COR-L47 (cell line): ENCODE data around the gene VRTN.
"Not testable (repeated sequence)": the region's sequence is repeated elsewhere in the genome, so short reads cannot be mapped to it uniquely, and the experiment has no call there.

Source experiments
- DNase-seq: peaks from one replicate; lab custom pipeline; 2025; lab: John Stamatoyannopoulos, UW

VRTN gene, protein sequence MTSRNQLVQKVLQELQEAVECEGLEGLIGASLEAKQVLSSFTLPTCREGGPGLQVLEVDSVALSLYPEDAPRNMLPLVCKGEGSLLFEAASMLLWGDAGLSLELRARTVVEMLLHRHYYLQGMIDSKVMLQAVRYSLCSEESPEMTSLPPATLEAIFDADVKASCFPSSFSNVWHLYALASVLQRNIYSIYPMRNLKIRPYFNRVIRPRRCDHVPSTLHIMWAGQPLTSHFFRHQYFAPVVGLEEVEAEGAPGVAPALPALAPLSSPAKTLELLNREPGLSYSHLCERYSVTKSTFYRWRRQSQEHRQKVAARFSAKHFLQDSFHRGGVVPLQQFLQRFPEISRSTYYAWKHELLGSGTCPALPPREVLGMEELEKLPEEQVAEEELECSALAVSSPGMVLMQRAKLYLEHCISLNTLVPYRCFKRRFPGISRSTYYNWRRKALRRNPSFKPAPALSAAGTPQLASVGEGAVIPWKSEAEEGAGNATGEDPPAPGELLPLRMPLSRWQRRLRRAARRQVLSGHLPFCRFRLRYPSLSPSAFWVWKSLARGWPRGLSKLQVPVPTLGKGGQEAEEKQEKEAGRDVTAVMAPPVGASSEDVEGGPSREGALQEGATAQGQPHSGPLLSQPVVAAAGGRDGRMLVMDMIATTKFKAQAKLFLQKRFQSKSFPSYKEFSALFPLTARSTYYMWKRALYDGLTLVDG

GRCh38 chr14:74348241-74348734 is at the start of gene VRTN:
TSS of gene VRTN (plus strand) at chr14:74348471. CDS start at chr14:74356784, 8,313 bp downstream.
- no peak for DNase-seq

GRCh38 chr14:74299061-74299545 is 49.2 kb upstream of the VRTN start:
- no peak for DNase-seq

GRCh38 chr14:74301594-74302151 is 46.6 kb upstream of the VRTN start:
- DNase-seq = no peak

DNA sequence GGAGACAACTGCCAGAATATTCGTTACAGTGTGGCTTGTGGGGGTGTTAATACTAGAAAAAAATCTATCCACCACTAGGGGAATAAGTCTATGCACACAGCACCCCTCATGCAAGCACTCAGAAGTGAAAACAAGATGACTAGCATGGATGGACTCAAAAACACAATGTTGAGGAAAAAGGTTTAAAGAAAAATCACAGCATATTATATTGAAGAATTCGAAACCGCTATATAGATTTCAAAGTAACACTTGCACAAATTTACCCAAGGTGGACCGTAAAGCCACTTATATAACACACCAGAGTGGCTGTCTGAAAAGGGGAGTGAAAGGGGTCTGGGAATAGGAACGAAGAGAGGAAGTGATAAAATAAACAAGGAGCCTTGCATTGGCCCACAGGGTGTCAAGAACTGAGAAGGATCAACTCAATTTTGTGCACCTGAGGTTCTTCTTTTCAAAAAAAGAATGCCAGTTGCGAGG is 46.1 kb upstream of the VRTN start:
- peak; percentile 32 for DNase-seq

- DNase-seq = peak; percentile 89
Observed at GRCh38 chr14:74302634-74303569, 45.4 kb upstream of the VRTN start, which contains the start of gene ABCD4. TSS of gene ABCD4 (minus strand) at chr14:74302934. CDS start at chr14:74302912, 22 bp downstream.

- DNase-seq = no peak
Observed at GRCh38 chr14:74308695-74309094, 39.6 kb upstream of the VRTN start.

GRCh38 chr14:74309125-74310022 is 38.9 kb upstream of the VRTN start:
- no peak for DNase-seq

DNA sequence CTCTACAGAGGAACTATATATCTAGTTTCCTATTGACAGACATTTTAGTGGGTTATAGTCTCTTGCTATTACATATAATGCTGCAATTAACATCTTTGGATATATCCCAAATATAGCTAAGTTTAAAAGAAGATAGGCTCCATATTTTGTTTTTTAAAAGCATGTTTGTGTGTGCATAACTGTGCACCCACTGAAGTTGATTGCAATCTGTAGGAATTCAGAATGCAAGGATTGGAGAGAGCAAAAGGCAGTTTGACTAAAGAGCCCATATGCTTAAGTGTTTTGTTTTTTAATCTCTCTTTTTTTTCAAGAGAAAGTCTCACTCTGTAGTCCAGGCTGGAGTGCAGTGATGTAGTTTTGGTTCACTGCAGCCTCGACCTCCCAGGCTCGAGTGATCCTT is 36.1 kb upstream of the VRTN start:
- DNase-seq = no peak

- no peak for DNase-seq
Observed at GRCh38 chr14:74313601-74314000, 34.7 kb upstream of the VRTN start.

- no peak for DNase-seq
Observed at GRCh38 chr14:74314576-74314975, 33.7 kb upstream of the VRTN start.

DNA sequence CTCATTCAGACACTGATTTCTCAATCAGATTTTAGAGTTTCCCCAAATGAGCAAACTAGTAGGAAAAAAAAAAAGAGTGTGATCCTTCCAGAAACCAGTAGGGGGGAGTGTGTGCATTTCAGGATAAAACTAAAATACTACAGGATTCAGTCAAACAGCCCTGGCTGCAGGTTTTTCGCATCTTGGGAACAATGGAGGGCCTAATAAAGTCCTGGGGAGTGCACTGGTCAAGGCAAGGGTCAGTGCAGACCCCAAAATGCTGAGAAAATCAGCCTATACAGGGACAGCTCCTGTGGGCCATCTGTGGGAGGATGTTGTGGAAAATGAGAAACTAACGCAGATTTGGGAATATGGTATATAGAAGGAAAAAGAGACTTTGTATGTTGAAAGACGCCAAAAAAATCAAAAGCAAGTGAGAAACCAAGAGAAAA is 23.3 kb upstream of the VRTN start:
- DNase-seq = peak; percentile 10

GRCh38 chr14:74325446-74325845 is 22.8 kb upstream of the VRTN start:
- no peak for DNase-seq

- peak; percentile 88 for DNase-seq
Observed at GRCh38 chr14:74326369-74327152, 21.7 kb upstream of the VRTN start.

- DNase-seq = not testable (repeated sequence)
Observed at GRCh38 chr14:74329950-74330552, 18.2 kb upstream of the VRTN start.

DNA sequence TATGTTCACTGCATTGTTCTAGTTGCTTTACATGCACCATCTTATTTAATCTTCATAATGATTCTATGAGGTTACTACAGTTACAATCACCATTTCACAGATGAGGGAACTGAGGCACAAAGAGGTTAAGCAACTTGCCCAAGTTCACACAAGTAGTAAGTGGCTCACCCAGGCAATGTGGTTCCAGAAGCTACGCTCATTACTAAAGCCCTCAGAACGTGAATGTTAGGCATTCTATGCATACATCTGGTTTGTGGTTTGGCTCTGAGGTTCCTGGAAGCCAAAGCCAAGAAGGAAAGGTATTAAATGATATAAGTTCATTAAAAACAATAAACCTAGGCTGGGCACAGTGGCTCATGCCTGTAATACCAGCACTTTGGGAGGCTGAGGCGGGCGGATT is 14.4 kb upstream of the VRTN start:
- no peak for DNase-seq

DNA sequence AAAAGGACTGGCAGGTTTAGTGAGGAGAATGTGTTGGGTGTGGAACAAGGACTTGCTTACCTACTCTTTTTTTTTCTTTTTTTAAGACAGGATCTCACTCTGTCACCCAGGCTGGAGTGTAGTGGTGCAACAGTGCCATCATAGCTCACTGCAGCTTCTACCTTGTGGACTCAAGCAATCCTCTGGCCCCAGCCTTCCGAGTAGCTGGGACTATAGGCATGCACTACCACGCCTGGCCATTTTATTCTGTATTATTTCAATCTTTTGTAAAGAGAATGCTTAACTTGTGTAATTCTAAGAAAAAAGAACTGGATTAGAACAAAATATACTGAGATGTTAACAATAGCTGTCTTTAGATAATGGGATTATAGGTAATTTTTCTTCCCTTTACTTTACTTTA is 1.9 kb upstream of the VRTN start:
- DNase-seq = no peak

- no peak for DNase-seq
Observed at GRCh38 chr14:74347097-74347794, 1.0 kb upstream of the VRTN start.

DNA sequence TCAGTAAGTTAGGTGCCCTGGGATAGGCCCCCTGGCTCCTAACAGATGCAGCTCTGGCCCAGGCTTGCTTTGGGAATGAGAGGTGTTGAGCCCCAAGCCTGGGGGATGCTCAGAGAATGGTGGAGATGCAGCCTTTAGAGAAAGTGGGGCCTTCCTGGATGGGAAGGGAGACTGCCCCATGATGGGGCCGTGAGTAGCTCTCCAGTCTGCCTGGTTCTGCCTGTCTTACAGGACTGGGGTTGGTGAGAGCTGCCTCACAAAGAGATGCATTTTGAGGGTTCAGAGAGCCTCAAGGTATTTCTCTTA is 523 bp upstream of the VRTN start:
- no peak for DNase-seq
